ENCODE measurements around the gene ACAD11.

The ACAD11 gene

GRCh38 chr3:132659365-132660051, at the start of gene ACAD11:
TSS of gene ACAD11 (minus strand) at chr3:132659809. CDS start at chr3:132659751, 58 bp downstream.
- DNase-seq (ENCODE audit: low read depth) = no peak

GRCh38 chr3:132703733-132704132, 44.1 kb upstream of the ACAD11 start:
- DNase-seq (ENCODE audit: low read depth) = no peak

GRCh38 chr3:132695422-132695821, 35.8 kb upstream of the ACAD11 start:
- no peak for DNase-seq (ENCODE audit: low read depth)

GRCh38 chr3:132694991-132695390, 35.4 kb upstream of the ACAD11 start:
- no peak for DNase-seq (ENCODE audit: low read depth)

GRCh38 chr3:132690040-132690439, 30.4 kb upstream of the ACAD11 start:
- no peak for DNase-seq (ENCODE audit: low read depth)

GRCh38 chr3:132682201-132682600, 22.6 kb upstream of the ACAD11 start:
- no peak for DNase-seq (ENCODE audit: low read depth)

GRCh38 chr3:132681421-132681820, 21.8 kb upstream of the ACAD11 start:
- DNase-seq (ENCODE audit: low read depth) = no peak

GRCh38 chr3:132679911-132680310, 20.3 kb upstream of the ACAD11 start:
- no peak for DNase-seq (ENCODE audit: low read depth)

GRCh38 chr3:132675408-132675807, 15.8 kb upstream of the ACAD11 start:
- no peak for DNase-seq (ENCODE audit: low read depth)

GRCh38 chr3:132669256-132669777, 9.7 kb upstream of the ACAD11 start:
- no peak for DNase-seq (ENCODE audit: low read depth)

- DNase-seq (ENCODE audit: low read depth) = no peak
Measured at GRCh38 chr3:132665230-132665745, 5.7 kb upstream of the ACAD11 start.

GRCh38 chr3:132662212-132662611, 2.6 kb upstream of the ACAD11 start:
- no peak for DNase-seq (ENCODE audit: low read depth)

- no peak for DNase-seq (ENCODE audit: low read depth)
Measured at GRCh38 chr3:132661101-132661500, 1.5 kb upstream of the ACAD11 start.

- DNase-seq (ENCODE audit: low read depth) = no peak
Measured at GRCh38 chr3:132660811-132661070, 1.1 kb upstream of the ACAD11 start.

- peak; percentile 50 for DNase-seq (ENCODE audit: low read depth)
Measured at GRCh38 chr3:132660052-132660810, 622 bp upstream of the ACAD11 start, which contains the start of gene UBA5. TSS of gene UBA5 (plus strand) at chr3:132660329. CDS start at chr3:132660538, 209 bp downstream.

- no peak for DNase-seq (ENCODE audit: low read depth)
Measured at GRCh38 chr3:132659000-132659364, 627 bp downstream of the ACAD11 start.

GRCh38 chr3:132657869-132658747, 1.5 kb downstream of the ACAD11 start:
- no peak for DNase-seq (ENCODE audit: low read depth)

- DNase-seq (ENCODE audit: low read depth) = no peak
Measured at GRCh38 chr3:132655471-132655870, 4.1 kb downstream of the ACAD11 start.

- no peak for DNase-seq (ENCODE audit: low read depth)
Measured at GRCh38 chr3:132654721-132655120, 4.9 kb downstream of the ACAD11 start.

- no peak for DNase-seq (ENCODE audit: low read depth)
Measured at GRCh38 chr3:132654190-132654589, 5.4 kb downstream of the ACAD11 start.

- no peak for DNase-seq (ENCODE audit: low read depth)
Measured at GRCh38 chr3:132652640-132653270, 6.9 kb downstream of the ACAD11 start.

- no peak for DNase-seq (ENCODE audit: low read depth)
Measured at GRCh38 chr3:132650153-132650552, 9.5 kb downstream of the ACAD11 start.
